NCI-H345 treated with DMSO at 0.1 percent for 48 hours (cell line): Measurements from ENCODE around the gene FNDC3B.
"Not testable (repeated sequence)": the region's sequence is repeated elsewhere in the genome, so short reads cannot be mapped to it uniquely, and the experiment has no call there.

Experiments
- DNase-seq: peaks from one replicate; lab custom pipeline; 2025; ENCODE audit not compliant: unreplicated experiment; lab: John Stamatoyannopoulos, UW

FNDC3B gene

DNA sequence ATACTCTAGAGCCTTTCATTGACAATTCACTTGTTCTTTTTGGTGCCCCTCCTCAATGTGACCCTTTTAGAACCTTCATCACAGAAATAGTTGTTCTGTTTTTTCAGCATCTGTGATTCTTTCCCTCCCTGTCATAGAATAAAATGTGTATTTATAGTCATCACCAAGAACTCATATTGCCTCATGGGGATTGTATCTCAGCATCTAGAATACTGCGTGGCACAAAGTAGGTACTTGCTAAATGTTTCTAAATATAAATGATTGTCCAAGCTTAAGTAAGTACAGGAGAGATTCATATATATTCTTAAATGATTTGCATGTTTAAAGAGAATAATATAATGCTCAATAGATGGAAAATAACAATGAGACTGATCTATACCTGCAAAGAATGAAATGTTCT, 190.1 kb downstream of the FNDC3B start:
- DNase-seq, result no peak

DNA sequence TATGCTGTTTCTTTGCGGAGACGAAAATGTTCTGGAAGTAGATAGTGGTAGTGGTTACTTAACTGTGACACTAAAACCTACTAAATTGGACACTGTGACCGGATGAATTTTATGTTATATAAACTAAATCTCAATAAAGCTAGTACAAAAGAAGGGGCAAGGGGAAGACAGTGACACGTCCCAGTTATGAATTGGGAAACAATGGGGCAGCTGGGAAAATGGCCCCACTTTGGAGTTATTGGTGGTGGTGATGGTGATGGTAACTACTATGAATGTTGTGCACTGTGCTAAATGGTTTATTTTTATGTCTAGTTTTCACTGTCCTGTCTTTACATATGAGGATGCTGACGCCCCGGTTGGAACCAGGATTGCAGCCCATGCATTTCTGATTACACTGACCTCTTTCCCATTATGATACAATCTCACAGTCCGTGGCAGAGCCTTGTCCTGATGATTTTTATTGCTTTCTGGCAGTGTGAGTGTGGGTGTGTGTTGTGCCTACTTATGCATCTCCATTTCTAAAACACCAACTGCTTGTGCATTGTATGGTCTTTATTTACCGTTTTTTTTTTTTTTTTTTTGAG, 192.0 kb downstream of the FNDC3B start:
- no peak for DNase-seq

DNA sequence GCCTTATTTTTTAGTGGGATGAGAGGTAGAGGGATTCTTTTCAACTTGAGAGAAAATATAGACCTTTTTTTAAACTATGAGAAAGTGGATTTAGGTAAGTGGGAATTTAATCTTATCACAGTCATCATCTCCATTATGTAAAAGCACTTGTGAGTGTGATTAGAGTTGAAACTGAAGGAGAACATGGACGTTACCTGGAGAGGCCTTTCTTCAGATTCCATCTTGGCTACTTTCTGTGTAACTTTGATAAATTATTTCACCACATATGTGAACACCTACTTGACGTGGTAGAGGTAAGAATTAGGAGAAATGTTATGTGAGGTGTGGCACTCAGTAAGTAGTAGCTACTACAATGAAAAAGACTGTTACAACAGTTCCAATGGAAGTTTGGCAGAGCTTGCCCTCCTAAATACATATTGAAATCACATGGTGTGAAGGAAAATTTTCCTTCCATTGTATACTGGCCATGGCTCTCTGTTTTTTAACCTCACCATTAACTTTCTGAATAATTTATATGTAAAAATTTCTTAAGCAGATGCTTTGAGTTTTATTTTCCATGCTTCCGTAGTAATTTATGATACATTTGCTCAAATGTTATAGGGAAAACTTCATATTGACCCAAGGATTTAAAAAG, 193.3 kb downstream of the FNDC3B start:
- no peak for DNase-seq

DNA sequence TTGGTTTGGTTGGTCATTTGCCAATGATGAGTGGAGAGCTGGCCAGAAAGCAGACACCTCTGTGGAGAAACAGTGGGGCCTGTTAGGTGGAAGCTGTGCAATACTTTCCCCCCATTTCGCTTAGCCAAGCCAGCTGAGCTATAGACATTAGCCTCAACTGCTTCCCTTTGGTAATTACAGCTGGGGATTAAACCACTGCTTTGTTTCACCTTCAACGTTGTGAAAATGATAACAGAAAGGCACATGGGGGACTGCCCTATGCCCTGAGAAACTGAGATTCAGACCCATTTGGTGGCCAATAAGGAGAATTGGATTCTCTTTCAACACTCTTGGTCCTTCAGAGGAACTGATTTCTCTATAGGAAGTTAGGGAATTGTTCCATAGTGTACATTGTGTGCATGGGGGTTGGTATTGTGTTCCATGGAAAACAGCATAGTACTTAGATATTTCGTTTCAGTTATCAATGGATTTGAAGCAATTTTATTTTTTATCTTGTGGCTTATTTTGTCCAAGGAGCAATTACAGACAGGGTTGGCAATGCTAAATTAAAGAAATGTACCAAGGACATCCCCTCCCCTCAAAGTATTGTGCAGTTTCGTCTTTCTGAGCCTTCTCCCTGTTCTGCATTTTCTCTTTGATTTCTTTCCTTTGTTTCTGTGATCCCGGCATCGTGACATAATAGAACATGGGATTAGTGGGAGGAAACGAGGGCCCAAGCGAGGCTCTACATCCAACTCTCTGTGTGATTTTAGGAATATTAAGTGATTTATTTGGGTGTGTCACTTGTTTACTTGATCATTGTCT, 194.3 kb downstream of the FNDC3B start:
- no peak for DNase-seq

DNA sequence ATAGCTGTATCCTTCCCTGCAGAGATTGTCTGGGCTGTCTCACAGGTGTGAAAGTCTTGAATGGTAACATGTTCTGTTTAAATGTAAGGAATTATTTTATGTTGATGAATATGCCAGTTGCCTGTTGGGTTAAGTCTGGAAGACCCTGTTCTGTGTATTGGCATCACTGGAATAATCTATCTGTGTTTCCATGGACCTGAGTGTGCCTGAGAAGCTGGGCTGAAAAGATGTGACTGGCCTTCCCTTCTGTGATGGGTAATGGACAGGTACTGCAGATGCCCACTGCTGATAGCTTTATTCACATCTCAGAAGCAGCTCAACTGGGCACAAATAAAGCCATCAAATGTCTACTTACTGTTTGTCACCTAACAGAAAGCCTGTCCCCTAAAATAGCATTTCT, 196.3 kb downstream of the FNDC3B start:
- no peak for DNase-seq

DNA sequence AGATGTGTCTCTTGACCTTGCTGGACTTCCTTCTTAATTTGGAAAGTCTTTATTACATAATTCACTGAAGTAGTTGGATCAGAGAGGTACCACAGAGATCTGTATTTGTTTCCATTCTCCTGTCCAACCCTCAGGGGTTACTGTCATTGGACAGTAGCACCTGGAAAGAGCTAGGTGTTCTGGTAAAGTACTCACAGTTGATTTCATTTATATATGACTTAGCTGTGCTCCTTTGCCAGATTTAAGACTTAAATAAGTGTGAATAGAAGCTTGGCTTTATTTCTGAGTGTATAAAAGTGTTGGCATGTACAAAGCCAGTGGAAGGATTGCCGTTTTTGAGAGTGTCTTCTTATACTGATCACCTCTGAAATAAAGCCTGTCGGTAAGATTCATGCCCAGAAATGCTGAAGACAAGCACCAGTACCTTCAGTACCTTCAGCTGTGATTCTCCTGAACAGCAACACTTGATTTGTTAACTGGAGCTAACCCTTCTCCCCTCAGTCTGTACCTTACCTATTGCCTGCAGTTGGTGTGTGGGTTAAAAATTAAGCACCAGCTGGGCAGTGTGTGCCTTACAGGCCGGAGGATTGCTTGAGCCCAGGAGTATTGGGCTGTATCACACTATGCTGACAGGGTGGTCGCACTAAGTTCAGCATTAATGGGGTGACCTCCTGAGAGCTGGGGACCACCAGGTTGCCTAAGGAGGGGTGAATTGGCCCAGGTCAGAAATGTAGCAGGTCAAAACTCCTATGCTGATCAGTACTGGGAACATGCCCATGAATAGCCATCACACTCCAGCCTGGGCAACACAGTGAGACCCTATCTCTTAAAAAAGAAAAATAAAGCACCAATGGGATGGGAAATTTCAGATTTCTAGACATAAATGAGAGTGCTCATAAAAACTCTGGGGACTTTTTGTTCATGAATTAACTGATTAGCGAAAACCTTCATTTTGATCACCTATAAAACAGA, 197.7 kb downstream of the FNDC3B start:
- DNase-seq, result no peak

DNA sequence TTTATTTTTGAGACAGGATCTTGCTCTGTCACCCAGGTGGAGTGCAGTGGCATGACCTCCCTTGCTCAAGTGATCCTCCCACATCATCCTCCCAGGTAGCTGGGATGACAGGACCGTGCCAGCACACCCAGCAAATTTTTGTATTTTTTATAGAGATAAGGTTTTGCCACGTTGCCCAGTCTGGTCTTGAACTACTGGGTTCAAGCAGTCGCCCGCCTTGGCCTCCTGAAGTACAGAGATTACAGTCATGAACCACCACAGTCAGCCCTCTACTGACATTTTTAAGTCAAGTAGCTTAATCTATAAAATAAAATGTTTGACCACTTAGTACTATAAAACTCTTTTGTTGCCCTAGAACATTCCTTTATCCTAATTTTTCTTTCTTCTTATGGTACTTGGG, 198.8 kb downstream of the FNDC3B start:
- no peak for DNase-seq

DNA sequence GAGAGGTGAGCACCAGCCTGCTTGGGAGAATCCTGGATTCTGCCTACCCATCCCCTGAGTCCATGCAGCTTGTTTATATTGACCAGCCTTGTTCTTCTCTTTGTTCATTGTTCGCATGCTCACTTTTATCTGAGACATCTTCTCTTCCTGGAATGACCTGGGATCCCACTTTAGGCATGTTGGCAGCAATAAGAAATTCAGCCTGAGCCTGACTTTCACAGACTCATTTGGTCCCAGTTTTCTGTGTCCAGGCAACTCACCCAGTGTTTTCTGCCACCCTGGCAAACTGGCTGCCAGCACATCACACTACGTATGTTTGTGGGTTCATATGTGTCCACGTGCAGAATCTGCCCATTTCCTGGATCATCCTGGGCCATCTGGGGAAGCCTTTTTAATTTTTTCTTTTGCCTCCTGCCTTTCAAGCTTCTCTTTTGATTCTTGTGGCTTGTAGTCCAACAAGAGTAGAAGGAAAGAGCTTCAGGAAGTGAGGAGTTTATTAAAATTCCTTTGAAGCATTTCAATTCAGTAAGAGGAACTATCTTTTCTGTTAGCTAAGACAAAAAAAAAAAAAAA, 199.9 kb downstream of the FNDC3B start:
- no peak for DNase-seq

DNA sequence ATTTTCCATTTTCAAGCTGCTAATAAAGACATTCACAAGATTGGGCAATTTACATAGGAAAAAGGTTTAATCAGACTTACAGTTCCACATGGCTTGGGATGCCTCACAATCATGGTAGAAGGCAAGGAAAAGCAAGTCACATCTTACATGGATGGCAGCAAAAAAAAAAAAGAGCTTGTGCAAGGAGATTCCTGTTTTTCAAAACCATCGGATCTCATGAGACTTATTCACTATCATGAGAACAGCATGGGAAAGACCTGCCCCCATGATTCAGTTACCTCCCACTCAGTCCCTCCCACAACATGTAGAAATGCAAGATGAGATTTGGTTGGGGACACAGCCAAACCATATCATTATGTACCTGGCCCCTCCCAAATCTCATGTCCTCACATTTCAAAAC, 202.0 kb downstream of the FNDC3B start:
- no peak for DNase-seq

DNA sequence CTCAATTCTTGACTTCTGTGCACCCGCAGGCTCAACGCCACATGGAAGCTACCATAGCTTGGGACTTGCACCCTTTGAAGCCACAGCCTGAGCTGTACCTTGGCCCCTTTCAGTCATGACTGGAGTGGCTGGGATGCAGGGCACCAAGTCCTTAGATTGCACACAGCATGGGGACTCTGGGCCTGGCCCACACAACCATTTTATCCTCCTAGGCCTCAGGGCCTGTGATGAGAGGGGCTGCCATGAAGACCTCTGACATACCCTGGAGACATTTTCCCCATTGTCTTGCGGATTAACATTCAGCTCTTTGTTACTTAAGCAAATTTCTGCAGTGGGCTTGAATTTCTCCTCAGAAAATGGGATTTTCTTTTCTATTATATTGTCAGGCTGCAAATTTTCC, 203.1 kb downstream of the FNDC3B start:
- not testable (repeated sequence) for DNase-seq

DNA sequence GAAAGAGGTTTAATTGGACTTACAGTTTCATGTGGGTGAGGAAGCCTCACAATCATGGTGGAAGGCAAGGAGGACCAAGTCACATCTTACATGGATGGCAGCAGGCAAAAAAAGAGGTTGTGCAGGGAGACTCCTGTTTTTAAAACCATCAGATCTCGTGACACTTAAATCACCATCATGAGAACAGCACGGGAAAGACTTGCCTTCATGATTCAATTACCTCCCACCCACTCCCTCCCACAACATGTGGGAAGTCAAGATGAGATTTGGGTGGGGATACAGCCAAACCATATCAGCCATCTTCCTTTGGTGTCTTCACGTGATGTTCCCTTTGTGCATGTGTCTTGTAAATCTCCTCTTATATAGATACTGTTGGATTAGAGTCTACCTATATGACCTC, 204.0 kb downstream of the FNDC3B start:
- not testable (repeated sequence) for DNase-seq

DNA sequence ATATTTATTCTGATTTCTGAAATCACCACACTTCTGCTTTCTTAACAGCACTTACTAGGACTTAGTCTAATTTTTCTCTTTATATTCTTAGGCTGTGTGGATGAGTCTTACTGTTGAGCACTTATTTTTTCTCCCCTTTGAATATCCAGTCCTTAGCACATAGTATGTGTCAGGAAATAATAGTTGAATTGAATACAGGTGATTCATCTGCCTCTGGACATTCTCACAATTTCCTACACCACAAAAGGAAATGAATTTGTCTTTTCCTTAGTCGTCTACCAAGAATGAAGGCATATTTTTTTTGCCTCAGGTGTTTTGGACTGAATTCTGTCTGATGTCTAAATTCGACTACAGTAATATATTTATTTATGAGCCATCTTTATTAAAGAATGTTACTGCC, 204.6 kb downstream of the FNDC3B start:
- no peak for DNase-seq

DNA sequence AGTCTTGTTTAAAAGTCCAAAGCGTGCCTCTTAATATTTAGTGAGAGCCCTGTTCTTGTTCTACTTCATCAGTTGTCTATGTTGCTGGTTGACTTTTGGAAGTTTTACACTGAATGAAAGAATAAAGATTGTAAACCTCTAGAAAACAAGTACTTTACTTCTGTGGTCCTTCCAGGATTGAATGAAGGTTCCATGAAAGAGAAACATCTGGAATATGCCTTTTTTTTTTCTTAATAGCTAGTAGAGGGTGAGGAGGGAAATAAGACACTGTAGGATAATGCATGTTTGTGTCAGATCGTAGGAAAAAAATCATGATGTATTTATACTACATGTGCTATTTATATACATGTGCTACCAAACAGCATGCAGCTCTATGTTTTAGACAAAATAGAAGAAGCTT, 205.9 kb downstream of the FNDC3B start:
- no peak for DNase-seq

DNA sequence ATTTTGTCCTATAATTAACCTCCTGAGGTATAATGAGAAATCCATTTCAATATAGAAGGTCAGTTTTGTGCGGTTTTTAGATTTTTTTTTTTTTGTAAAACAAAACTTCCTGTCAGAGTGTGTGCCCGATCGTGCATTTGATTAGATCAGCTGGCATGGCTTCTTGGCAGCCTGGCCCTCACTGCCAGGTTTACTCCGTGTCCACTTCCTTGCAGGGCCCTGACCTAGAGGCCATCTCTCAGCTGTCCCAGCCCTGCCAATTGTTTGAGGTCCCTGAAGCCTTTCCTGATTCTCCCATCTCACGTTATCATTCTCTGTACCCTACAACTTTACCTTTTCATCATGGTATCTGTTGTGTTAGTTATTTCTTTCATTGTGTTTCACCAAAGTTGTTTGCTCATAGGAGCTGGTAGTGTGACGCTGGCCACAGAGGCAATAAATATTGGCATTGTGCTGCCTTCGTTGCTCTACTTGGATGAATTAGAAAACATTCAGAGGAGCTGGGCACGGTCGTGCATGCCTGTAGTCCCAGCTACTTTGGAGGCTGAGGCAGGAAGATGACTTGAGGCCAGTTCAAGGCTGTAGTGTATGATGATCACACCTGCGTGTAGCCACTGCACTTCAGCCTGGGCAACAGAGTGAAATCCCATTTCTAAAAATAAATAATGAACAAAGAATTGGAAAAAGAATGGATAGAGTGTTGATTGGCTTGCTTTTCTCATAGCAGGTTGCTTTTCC, 206.9 kb downstream of the FNDC3B start:
- no peak for DNase-seq

DNA sequence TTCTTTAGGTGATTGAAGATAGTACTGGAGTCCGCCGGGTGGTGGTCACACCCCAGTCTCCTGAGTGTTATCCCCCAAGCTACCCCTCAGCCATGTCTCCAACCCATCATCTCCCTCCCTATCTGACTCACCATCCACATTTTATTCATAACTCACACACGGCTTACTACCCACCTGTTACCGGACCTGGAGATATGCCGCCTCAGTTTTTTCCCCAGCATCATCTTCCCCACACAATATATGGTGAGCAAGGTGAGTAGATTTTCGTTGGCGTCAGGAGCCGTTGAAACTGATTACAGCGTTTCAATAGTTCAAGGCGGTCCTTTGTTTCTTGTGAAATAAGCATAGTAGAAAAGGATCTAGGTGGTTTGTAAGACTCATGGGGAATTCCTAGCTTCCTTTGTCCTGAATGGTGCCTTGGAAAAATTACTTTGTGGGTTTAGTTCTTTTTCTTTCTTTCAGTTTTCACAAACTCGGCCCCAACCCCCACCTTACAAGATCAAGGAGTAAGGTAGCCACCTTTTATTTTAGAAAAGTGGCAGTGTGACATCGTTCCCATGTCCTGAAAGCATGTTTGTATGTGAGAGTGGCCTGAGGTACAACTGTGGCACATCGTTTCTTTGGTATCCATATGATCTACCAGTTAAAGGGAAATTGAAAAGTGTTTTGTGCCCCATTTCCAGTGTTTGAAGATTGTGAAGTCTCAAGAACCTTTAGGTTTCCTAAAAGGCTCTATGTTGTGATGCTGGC, 208.3 kb downstream of the FNDC3B start:
- no peak for DNase-seq

DNA sequence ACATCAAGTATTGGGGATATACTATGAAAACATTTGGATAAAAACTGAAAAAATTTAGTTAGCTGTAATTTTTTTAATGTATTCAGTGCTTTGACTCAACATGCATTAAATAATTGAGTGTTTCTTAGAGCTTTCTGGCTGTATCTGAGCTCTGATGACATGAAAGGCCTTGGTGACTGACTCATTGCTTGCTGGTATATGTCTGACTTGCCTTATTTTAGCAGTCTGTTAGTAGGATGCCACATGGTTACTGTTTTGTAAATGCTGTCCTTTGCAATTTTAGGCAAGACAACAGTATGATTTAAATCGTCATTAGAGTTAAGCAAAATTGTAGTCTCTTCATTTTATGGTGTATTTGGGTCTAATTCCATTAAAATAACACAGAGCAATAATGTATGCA, 209.7 kb downstream of the FNDC3B start:
- DNase-seq, result no peak

DNA sequence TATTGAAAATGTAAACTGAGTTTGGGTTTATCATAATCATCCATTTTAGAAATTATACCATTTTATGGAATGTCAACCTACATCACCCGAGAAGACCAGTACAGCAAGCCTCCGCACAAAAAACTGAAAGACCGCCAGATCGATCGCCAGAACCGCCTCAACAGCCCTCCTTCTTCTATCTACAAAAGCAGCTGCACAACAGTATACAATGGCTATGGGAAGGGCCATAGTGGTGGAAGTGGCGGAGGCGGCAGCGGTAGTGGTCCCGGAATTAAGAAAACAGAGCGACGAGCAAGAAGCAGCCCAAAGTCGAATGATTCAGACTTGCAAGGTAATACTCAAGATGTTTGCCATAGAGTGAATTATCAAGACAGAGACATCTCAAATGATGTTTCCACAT, 211.8 kb downstream of the FNDC3B start:
- DNase-seq, result no peak

DNA sequence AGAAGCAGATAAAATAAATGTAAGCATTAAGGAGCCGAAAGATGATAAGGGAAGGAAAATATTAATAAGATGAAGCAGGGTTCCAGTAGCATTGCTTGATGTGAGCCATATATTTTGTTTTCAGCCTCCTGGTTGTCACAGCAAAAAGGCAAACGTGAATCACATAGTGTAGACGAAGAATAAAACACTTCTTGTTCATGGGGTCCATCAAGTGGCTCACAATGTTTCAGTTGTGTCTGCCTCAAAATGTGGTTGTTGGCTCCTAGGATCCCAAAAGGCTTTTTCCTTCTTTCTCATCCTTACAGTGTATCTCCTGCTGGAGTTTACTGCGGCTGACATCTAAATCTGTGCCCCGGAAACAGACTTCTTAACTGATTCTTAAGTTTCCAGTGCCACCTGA, 213.8 kb downstream of the FNDC3B start:
- no peak for DNase-seq

DNA sequence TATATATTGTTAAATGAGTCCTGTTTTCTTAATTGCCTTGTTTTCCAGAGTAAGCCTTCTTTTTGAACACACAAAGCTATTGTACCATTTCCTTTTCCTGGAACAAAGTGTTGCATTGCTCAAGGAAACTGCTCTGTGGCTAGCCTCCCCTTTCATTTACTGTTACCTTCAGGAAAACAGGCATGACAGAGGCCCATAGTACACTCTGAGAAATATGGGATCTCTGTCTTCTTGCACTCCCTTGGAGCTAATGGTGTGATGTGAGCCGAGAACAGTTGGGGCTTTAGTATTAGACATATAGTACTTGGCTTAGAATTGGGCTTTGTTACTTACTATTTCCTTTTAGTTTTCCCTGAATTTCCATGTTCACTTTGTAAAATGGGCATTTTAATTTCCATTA, 215.2 kb downstream of the FNDC3B start:
- no peak for DNase-seq

DNA sequence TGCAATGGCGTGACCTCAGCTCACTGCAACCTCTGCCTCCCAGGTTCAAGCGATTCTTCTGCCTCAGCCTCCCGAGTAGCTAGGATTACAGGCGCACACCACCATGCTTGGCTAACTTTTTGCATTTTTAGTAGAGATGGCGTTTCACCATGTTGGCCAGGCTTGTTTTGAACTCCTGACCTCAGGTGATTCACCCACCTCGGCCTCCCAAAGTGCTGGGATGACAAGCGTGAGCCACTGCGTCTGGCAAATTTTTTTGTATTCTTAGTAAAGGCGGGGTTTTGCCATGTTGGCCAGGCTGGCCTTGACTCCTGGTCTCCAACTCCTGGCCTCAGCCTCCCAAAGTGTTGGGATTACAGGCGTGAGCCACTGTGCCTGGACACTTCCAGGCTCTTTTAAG, 215.9 kb downstream of the FNDC3B start:
- not testable (repeated sequence) for DNase-seq
